HCEC 1CT (cell line): ENCODE data around the gene EYS.
"Not testable (repeated sequence)": the region's sequence is repeated elsewhere in the genome, so short reads cannot be mapped to it uniquely, and the experiment has no call there.

Source experiments
- DNase-seq: peaks from one replicate; pipeline ENCODE4 v3.0.0-alpha.2; 2017

The EYS gene

GRCh38 chr6:64527899-64528298 is 1179.1 kb downstream of the EYS start:
- no peak for DNase-seq

DNA sequence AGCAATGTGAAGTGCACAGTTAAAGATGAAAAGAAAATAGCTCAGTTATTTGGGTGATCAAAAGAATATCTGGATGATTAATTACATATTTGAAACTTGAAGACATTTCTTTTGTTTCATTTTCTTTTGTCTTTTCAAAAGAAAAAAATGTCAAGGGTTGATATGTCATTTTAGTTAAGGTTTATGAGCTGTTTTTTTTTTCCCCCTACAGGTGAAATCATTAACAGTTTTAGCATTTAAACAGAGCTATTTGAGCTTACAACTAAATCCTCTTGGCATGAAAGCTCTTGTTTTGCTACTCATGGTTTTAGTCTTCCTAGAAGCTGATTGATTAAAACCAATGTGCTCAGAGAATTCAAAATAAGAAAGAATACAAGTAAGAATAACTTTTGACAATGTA is 1184.2 kb downstream of the EYS start:
- no peak for DNase-seq

- peak; percentile 85 for DNase-seq
Measured at GRCh38 chr6:64520050-64520449, 1187.0 kb downstream of the EYS start.

- DNase-seq, result no peak
Measured at GRCh38 chr6:64516393-64516792, 1190.6 kb downstream of the EYS start.

GRCh38 chr6:64507661-64508060 is 1199.4 kb downstream of the EYS start:
- no peak for DNase-seq

GRCh38 chr6:64505312-64505711 is 1201.7 kb downstream of the EYS start:
- no peak for DNase-seq

DNA sequence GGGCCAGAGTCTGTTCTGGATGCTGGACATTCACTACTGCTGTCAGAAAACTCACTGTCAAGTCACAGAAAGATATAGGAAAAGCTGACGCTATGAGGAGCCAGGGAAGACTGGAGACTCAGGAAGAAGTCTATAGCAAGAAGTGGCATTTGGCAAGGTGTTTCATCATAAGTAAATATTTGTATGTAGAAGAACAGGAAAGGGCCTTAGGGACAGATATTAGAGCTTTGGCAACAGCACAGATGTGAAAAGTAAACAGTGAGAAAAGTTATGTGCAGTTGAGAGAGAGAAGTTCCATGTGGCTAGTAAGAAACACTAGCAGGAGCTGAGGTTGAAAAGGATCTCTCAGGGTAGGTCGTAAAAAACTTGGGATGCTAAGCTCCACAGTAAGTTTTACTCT is 1202.5 kb downstream of the EYS start:
- no peak for DNase-seq

GRCh38 chr6:64502801-64503200 is 1204.2 kb downstream of the EYS start:
- no peak for DNase-seq

DNA sequence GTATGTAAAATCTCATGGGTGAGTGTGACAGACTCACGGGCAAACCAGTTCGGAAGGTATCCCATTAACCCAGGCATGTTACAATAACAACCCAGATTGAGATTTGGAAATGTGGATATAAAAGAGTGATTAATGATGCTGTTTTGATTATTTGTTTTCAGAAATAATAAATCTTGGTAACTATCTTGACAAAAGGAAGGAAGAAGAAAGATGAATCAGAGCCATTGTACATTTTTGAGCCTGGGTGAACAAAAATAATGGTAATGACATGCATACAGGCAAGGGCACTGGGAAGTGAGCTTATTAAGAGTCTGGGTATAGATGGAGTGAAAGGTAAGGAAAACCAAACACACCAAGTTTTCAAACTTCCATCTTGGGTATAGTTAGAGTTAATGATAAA is 1209.4 kb downstream of the EYS start:
- DNase-seq, result no peak

- DNase-seq, result no peak
Measured at GRCh38 chr6:64489763-64490162, 1217.3 kb downstream of the EYS start.

DNA sequence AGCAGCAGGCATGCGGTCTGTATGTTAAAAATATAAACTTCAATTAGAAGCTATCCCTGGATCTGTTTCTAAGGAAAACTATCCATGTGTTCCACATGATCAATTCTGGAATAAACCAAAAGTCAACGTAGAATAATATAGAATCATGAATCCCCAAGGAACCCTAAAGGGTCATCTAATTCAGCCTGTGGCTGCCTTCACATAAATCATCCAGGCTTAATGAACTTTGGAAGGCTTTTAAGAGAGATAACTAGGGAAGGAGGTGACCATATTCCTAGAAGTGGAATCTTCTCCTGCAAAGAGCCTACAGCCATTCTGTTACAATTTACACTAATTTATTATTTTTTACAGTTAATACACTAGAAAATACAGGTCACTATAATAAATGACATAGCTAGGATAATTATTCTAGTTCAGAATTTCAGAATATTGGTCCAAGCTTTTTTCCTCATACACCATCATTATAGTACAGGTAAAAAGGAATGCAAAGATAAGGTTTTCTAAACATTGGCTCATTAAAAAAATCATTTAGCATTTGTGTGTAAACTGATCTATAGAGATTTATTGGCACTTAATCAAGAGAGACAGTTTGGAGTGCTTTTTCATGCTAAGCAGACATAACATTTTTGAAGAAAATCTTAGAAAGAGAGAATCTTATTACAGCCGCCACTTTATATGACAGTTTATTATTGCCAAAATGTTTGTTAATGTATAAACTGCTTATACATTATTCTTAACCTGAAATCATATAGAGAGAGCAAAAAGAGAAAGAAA is 1220.3 kb downstream of the EYS start:
- no peak for DNase-seq

- no peak for DNase-seq
Measured at GRCh38 chr6:64483956-64484499, 1223.0 kb downstream of the EYS start.

GRCh38 chr6:64482631-64483030 is 1224.4 kb downstream of the EYS start:
- no peak for DNase-seq

GRCh38 chr6:64479134-64479533 is 1227.9 kb downstream of the EYS start:
- no peak for DNase-seq

DNA sequence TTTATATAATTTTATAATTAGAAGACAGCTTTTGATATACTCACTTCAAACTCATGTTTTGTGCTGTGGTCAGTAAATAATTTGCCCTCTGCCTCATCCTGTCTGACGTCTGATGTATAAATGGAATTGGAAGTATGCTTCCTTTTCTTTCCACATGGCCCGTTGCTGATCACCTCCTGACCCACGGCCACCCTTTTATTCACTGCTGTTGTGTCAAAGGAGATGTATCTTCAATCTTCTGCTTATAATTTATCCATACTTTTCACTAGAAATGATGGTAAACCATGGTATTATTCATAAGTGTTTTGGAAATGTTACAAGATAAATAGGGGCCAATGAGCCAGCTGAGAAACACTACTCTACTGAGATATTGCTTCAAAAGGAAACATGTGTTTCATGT is 1229.6 kb downstream of the EYS start:
- DNase-seq, result no peak

DNA sequence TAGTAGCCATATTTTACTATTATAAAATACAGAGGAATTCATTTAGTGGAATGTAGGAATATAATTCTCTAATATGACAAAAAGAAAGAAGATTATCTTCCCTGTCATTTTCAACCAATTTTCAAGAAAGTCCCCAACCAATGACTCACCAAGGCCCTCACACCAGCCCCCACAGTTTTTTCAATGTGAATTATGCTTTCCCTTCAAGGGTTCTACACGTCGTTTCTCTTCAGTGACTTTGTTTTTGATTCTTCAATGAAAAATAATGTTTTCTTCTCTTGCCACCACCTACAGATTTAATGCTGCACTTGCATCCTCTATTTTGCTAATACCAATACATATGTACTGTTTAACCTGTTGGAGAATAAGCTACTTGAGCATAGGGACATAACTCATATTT is 1230.1 kb downstream of the EYS start:
- no peak for DNase-seq

DNA sequence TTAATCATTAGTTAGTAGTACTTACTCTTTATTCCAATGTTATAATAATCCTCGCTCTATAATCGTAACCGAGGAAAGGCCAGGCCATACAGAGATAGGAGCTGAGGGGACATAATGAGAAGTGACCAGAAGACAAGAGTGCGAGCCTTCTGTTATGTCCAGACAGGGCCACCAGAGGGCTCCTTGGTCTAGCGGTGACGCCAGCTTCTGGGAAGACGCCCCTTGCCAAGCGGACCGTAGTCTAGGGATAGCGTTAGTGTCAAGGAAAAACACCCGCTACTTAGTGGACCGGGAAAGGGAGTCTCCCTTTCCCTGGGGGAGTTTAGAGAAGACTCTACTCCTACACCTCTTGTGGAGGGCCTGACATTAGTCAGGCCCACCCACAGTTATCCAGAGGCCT is 1237.6 kb downstream of the EYS start:
- DNase-seq, result not testable (repeated sequence)

DNA sequence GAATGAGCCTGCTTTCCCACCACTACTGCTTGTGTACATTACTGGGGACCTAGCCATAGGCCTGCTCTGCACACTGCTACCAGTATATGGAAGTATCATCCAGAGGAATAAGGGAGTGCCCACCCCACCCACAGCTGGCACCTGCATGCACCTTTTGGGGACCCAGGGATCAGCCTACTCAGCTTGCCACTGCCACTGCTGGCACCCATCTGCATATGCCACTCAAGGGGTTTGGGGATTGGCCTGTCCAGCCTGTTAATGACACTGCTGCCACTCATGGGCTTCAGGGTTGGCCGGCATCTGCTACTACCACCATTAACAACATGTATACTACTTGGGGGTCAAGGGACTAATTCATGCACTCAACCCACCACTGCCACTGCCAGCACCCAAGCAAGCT is 1239.4 kb downstream of the EYS start:
- DNase-seq, result no peak

DNA sequence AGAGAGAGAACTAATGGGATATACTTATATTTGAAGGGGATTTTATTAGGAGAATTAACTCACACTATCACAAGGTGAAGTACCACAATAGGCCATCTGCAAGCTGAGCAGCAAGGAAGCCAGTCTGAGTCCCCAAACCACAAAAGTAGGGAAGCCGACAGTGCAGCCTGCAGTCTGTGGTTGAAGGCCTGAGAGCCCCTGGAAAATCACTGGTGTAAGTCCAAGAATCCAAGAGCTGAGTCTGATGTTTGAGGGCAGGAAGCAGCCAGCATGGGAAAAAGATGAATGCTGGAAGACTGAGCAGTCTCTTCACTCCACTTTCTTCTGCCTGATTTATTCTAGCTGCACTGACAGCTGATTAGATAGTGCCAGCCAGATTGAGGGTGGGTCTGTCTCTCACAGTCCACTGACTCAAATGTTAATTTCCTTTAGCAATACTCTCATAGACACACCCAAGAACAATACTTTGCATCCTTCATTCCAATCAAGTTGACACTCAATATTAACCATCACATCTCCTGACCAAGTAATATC is 1247.5 kb downstream of the EYS start:
- no peak for DNase-seq

- not testable (repeated sequence) for DNase-seq
Measured at GRCh38 chr6:64448101-64448500, 1258.9 kb downstream of the EYS start.

DNA sequence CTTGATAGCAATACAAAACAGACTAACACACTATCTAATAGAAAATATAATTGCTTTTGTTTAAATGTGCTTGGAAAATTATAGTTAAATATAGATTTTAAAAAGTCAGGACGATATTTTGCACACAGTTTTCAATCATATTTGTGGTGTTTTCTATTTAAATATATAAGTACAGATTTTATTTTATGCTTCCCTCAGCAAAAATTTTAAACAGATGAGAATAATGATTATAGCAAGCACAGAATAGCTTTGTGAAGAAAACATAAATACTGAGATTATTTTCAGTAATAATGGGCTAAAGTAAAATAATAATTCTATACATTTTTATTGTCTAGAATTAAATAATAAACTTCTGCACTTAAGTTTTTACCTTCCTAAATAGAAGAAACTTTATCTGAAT is 1262.0 kb downstream of the EYS start:
- no peak for DNase-seq

DNA sequence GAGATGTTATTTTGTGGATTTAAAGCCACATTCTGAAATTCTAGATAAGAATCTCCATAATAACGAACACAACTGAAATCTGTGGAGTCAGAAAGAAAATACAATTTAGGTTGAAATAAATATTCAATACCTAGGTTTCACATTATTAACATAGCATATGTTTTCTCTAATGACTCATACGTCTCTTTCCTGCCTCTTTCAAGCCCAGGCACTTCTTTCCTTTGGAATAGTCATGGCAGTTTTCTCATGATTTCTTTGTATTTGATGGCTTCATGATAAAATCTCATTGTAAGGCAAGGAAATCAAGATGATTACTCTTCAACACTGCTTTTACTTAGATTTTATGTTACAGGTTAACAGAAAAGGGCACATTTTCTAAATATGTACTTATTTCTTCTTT is 1267.8 kb downstream of the EYS start:
- DNase-seq, result no peak

DNA sequence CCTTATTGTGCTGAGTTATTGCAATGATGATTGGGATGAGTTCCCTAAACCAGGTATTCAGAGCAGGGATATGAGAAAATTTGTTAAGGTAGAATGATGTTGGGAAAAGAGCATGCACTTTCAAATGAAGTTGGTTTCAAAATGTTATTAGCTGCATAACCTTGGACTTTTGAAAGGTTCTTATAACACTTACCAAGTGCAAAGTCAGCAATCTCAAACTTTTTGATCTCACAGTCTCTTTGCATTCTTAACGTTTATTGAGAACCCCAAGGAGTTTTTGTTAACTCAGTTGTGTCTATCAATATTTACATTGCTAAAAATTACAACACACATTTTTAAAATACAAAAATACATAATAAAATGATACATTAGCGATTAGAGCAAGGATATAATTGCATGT is 1269.0 kb downstream of the EYS start:
- DNase-seq, result no peak

DNA sequence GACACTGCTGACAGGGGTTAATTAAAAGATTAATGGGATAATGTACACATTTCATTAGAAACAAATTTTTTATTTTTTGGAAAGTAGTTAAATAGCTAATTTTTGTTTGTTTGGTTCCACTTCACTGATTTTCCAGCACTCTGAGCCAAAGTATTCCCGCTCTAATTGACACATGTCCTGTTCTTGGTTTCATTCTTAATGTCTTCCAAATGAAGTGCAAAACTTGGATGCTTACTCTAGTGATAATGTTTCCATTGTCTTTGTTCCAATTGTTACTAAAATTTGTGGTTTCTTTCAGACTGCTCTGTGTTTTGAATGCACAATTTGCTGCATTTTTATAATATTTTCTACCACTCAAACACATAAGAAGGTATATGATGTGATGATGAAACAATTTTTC is 1277.1 kb downstream of the EYS start:
- no peak for DNase-seq

GRCh38 chr6:64428186-64428585 is 1278.8 kb downstream of the EYS start:
- no peak for DNase-seq
